Measurements from ENCODE around the gene C10orf95.

DNA sequence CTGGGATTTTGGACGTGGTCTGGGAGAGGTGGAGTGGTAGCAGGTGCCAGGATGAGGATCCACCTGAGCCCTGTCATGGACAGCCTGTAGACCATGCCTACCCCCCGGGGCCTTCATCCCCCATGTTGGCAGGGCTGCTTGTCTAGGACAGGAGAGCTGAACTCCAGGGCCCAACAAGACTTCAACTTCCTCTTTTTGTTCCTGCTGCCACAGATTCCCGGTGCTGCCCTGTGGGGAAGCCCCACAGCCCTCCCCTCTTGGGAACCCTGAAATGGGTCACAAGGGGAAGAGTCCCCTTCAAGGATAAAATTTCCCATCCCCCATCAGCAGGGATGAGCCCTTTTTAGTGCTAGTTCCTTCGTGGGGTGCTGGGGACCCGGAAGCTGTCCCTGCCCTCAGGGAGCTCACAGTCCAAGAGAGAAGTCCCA, 17.7 kb downstream of the C10orf95 start:
- no peak for TF ChIP-seq POLR2A (IDR thresholded peaks at IDR 0.05)
- TF ChIP-seq, protein P1, sequence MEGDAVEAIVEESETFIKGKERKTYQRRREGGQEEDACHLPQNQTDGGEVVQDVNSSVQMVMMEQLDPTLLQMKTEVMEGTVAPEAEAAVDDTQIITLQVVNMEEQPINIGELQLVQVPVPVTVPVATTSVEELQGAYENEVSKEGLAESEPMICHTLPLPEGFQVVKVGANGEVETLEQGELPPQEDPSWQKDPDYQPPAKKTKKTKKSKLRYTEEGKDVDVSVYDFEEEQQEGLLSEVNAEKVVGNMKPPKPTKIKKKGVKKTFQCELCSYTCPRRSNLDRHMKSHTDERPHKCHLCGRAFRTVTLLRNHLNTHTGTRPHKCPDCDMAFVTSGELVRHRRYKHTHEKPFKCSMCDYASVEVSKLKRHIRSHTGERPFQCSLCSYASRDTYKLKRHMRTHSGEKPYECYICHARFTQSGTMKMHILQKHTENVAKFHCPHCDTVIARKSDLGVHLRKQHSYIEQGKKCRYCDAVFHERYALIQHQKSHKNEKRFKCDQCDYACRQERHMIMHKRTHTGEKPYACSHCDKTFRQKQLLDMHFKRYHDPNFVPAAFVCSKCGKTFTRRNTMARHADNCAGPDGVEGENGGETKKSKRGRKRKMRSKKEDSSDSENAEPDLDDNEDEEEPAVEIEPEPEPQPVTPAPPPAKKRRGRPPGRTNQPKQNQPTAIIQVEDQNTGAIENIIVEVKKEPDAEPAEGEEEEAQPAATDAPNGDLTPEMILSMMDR (IDR thresholded peaks at IDR 0.05) = no peak
